Measurements from ENCODE around the gene NME2. TPM values are rescaled to one million over a fixed set of nuclear protein-coding genes. Genes with fewer than 3 reads are reported as not detected.

Gene NME2
- total and polyA plus RNA-seq, 11 donors, result 171 to 813 (median 289) TPM

- no peaks in the 10 kb centered on the region for H3K9me3 ChIP-seq
- intact Hi-C loops (cut with DNase I), result loop anchor here (1.0 to 10.0 kb wide), 13 partner anchors 14 to 298 kb away; partner anchors contain the start of genes SPAG9 (in 4 of the 10) and NME2 (in 1 of the 10)
- no peak for TF ChIP-seq CTCF (IDR thresholded peaks at IDR 0.05)
- no peak for TF ChIP-seq POLR2A (IDR thresholded peaks at IDR 0.05)
These were observed 13.4 kb upstream of the NME2 start for GRCh38 chr17:51152766-51153209.

GRCh38 chr17:51153210-51154072, 12.8 kb upstream of the NME2 start, which contains the start of gene NME1:
Gene NME1, plus strand, starts transcription at chr17:51153559. Its CDS starts 2,096 bp downstream, at chr17:51155655.
- ATAC-seq (peak; percentile 96 to 98 (median 97)), DNase-seq (peak; percentile 95 to 97 (median 96))
- intact Hi-C loops (cut with DNase I), result loop anchor here (1.0 to 10.0 kb wide), 13 partner anchors 13 to 299 kb away; partner anchors contain the start of genes SPAG9 (in 4 of the 10) and NME2 (in 1 of the 10)
- H3K27ac ChIP-seq, result peak within 1 kb of the TSS; percentile 54 to 95 (median 86)
- H3K4me3 ChIP-seq, result peak within 1 kb of the TSS; percentile 38 to 83 (median 76)
- peaks cover 0 to 23% (median 14%) of the 10 kb centered on the region in 12 donors for H3K4me1 ChIP-seq
- peaks cover 0 to 28% (median 3%) of the 10 kb centered on the region in 9 donors for H3K36me3 ChIP-seq
- WGBS, 4 donors, result 0 to 1% (median 0%) methylated on average over 60 of the region's 60 CpGs
- H3K9me3 ChIP-seq, result no peaks in the 10 kb centered on the region
- peak; percentile 60 to 98 (median 84) for TF ChIP-seq CTCF (IDR thresholded peaks at IDR 0.05)
- peak in 1 of 2 donors; percentile 47 for TF ChIP-seq POLR2A (IDR thresholded peaks at IDR 0.05)
- no peaks in the 10 kb centered on the region for H3K27me3 ChIP-seq

More at GRCh38 chr17:51152766-51153209, 13.4 kb upstream of the NME2 start:
- no peaks in the 10 kb centered on the region for H3K27me3 ChIP-seq
- WGBS, 4 donors, result 5 to 13% (median 12%) methylated on average over 8 of the region's 8 CpGs
- DNase-seq (no peak), ATAC-seq (peak in 2 of 4 donors; percentile 6 to 7)
- H3K4me3 ChIP-seq, result peak overlapping the region in 10 of 12 donors; percentile 10 to 83 (median 76)
- H3K27ac ChIP-seq, result peak overlapping the region; percentile 54 to 95 (median 86)
- H3K4me1 ChIP-seq, result peaks cover 0 to 23% (median 14%) of the 10 kb centered on the region in 12 donors
- H3K36me3 ChIP-seq, result peaks cover 0 to 21% (median 3%) of the 10 kb centered on the region in 9 donors

- TF ChIP-seq POLR2A (IDR thresholded peaks at IDR 0.05) (no peak), CTCF (IDR thresholded peaks at IDR 0.05) (no peak)
- H3K36me3 ChIP-seq, result peaks cover 0 to 30% (median 3%) of the 10 kb centered on the region in 9 donors
- peaks cover 0 to 23% (median 14%) of the 10 kb centered on the region in 12 donors for H3K4me1 ChIP-seq
- intact Hi-C loops (cut with DNase I), result loop anchor here in 4 of 10 donors (5.0 to 10.0 kb wide), 5 partner anchors 37 to 299 kb away; no protein-coding TSS in a partner anchor
- H3K9me3 ChIP-seq, result no peaks in the 10 kb centered on the region
- no peak for DNase-seq
- peak overlapping the region; percentile 38 to 83 (median 76) for H3K4me3 ChIP-seq
- 19 to 24% (median 22%) methylated on average over 6 of the region's 6 CpGs for WGBS, 4 donors
- ATAC-seq, result peak in 1 of 4 donors; percentile 1
- H3K27me3 ChIP-seq, result no peaks in the 10 kb centered on the region
- peak overlapping the region in 3 of 12 donors; percentile 84 to 95 (median 93) for H3K27ac ChIP-seq
These were observed 12.0 kb upstream of the NME2 start for GRCh38 chr17:51154176-51154575.
